ENCODE data around the gene TPRG1. TPM values are rescaled to one million over a fixed set of nuclear protein-coding genes. Genes with fewer than 3 reads are reported as not detected.

The TPRG1 gene
- total and polyA plus RNA-seq, 9 of the 15 experiments (the other 6 are each of a cell fraction or from before 2014, with no cell fraction given), result 0.01 TPM; not detected in 8

DNA sequence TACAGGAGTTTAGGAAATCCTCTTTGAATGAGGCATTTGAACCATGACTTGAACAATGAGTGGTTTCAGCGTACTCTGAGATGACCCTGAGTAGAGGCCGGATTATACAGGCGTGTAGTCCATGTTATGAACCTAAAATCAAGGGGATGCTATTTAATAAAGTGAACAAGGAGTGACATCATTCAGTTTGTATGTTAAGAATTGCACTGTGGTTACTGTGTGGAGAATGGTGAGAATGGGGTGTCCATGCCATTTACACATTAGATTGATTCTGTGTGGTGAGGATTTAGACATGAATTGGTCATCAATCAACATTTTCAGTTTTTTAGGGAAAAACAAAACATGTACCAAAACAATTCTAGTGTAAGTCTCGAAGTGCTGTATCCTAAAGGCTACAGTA is 65.8 kb downstream of the TPRG1 start:
- Histone ChIP-seq H3K79me2 (ENCODE audit: control insufficient read depth, insufficient read depth, low read length) (no peaks in the 10 kb centered on the region), H3K9me1 (ENCODE audit: control insufficient read depth, insufficient read depth, low read length) (no peaks in the 10 kb centered on the region), H3K36me3 (ENCODE audit: control insufficient read depth, insufficient read depth, low read length) (no peaks in the 10 kb centered on the region), H3K4me2 (ENCODE audit: insufficient read depth, low read length) (no peak overlapping the region), H3K9ac (ENCODE audit: insufficient read depth in 1 of 2, low read depth in 2 of 2, low read length in 2 of 2) (no peak overlapping the region), H4K20me1 (replicated peaks; ENCODE audit: control insufficient read depth, insufficient read depth, low read length) (no peaks in the 10 kb centered on the region), H2AFZ (ENCODE audit: low read depth, low read length) (no peak overlapping the region), H3K9me3 (replicated peaks; ENCODE audit: control insufficient read depth, insufficient read depth, low read depth, low read length) (no peaks in the 10 kb centered on the region), H3K4me1 (replicated peaks in 1 of 2; ENCODE audit: control insufficient read depth in 2 of 2, insufficient read depth in 2 of 2, low read length in 2 of 2) (no peaks in the 10 kb centered on the region), H3K27ac (ENCODE audit: extremely low read depth, low read depth, low read length) (no peak overlapping the region), H3K4me3 (no peak overlapping the region), H3K27me3 (ENCODE audit: control insufficient read depth in 2 of 2, insufficient read depth in 2 of 2, low read length in 2 of 2) (no peaks in the 10 kb centered on the region)
- TF ChIP-seq KLF1 (tag; IDR thresholded peaks at IDR 0.05) (no peak), SIRT6 (IDR thresholded peaks at IDR 0.05; ENCODE audit: low read depth, low read length) (no peak)
- CTCF ChIA-PET (ENCODE audit: low intra/inter-chr PET ratio), result no interaction called here
- POLR2A ChIA-PET, result no interaction called here
- FAIRE-seq (no peak), DNase-seq (ENCODE audit: extremely low read depth in 1 of 4, low spot score in 3 of 4) (no peak), ATAC-seq (no peak)
- BruUV-seq (replicated peaks), result no TSS peak
- WGBS (ENCODE audit: insufficient coverage, low coverage, missing lambda C conversion rate), result 0% methylated on average over 4 of the region's 4 CpGs
- in situ Hi-C loops (cut with MboI), result no loop called here
- intact Hi-C loops (cut with micrococcal nuclease), result no loop called here

DNA sequence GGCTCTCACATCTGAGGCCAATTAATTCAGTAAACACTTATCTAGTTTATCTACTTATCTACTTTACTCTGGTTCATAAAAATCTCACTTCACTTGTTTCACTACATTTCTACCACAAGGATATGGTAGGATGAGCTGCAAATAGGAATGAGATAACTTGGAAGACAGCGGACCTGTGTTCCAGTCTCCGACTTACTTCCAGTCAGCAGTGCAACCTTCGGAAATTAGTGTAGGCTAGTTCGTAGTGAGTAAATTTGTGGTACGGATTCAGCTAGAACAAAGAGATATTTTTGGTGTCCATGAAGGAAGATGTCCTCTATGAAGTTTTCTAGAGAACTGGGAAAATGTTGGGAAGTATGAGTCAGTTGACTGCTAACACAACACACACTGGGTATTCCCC is 66.3 kb downstream of the TPRG1 start:
- ChIA-PET CTCF (ENCODE audit: low intra/inter-chr PET ratio) (no interaction called here), POLR2A (no interaction called here)
- DNase-seq (ENCODE audit: extremely low read depth in 1 of 4, low spot score in 3 of 4) (no peak), ATAC-seq (no peak), FAIRE-seq (no peak)
- Histone ChIP-seq H3K27ac (ENCODE audit: extremely low read depth, low read depth, low read length) (no peak overlapping the region), H2AFZ (ENCODE audit: low read depth, low read length) (no peak overlapping the region), H3K79me2 (ENCODE audit: control insufficient read depth, insufficient read depth, low read length) (no peaks in the 10 kb centered on the region), H3K4me3 (no peak overlapping the region), H4K20me1 (replicated peaks; ENCODE audit: control insufficient read depth, insufficient read depth, low read length) (no peaks in the 10 kb centered on the region), H3K27me3 (ENCODE audit: control insufficient read depth in 2 of 2, insufficient read depth in 2 of 2, low read length in 2 of 2) (no peaks in the 10 kb centered on the region), H3K9ac (ENCODE audit: insufficient read depth in 1 of 2, low read depth in 2 of 2, low read length in 2 of 2) (no peak overlapping the region), H3K9me1 (ENCODE audit: control insufficient read depth, insufficient read depth, low read length) (no peaks in the 10 kb centered on the region), H3K9me3 (replicated peaks; ENCODE audit: control insufficient read depth, insufficient read depth, low read depth, low read length) (no peaks in the 10 kb centered on the region), H3K4me2 (ENCODE audit: insufficient read depth, low read length) (no peak overlapping the region), H3K4me1 (replicated peaks in 1 of 2; ENCODE audit: control insufficient read depth in 2 of 2, insufficient read depth in 2 of 2, low read length in 2 of 2) (no peaks in the 10 kb centered on the region), H3K36me3 (ENCODE audit: control insufficient read depth, insufficient read depth, low read length) (no peaks in the 10 kb centered on the region)
- intact Hi-C loops (cut with micrococcal nuclease), result no loop called here
- WGBS (ENCODE audit: insufficient coverage, low coverage, missing lambda C conversion rate), result 0% methylated on average over 5 of the region's 5 CpGs
- in situ Hi-C loops (cut with MboI), result no loop called here
- no TSS peak for BruUV-seq (replicated peaks)
- TF ChIP-seq ZNF589 (CRISPR knock-in tag; IDR thresholded peaks at IDR 0.05; ENCODE audit: low read depth) (no peak), XRCC3 (IDR thresholded peaks at IDR 0.05) (no peak), TEAD1 (CRISPR knock-in tag; IDR thresholded peaks at IDR 0.05) (no peak)
- TF ChIP-seq, protein P1, sequence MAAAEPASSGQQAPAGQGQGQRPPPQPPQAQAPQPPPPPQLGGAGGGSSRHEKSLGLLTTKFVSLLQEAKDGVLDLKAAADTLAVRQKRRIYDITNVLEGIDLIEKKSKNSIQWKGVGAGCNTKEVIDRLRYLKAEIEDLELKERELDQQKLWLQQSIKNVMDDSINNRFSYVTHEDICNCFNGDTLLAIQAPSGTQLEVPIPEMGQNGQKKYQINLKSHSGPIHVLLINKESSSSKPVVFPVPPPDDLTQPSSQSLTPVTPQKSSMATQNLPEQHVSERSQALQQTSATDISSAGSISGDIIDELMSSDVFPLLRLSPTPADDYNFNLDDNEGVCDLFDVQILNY (CRISPR knock-in tag; IDR thresholded peaks at IDR 0.05), result no peak
- TF ChIP-seq, protein P2, sequence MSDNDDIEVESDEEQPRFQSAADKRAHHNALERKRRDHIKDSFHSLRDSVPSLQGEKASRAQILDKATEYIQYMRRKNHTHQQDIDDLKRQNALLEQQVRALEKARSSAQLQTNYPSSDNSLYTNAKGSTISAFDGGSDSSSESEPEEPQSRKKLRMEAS (CRISPR knock-in tag; IDR thresholded peaks at IDR 0.05), result no peak
- TF ChIP-seq, protein P3, sequence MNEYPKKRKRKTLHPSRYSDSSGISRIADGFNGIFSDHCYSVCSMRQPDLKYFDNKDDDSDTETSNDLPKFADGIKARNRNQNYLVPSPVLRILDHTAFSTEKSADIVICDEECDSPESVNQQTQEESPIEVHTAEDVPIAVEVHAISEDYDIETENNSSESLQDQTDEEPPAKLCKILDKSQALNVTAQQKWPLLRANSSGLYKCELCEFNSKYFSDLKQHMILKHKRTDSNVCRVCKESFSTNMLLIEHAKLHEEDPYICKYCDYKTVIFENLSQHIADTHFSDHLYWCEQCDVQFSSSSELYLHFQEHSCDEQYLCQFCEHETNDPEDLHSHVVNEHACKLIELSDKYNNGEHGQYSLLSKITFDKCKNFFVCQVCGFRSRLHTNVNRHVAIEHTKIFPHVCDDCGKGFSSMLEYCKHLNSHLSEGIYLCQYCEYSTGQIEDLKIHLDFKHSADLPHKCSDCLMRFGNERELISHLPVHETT (CRISPR knock-in tag; conservative IDR thresholded peaks at IDR 0.05 in 1 of 2, IDR thresholded peaks at IDR 0.05 in 1 of 2), result no peak
- TF ChIP-seq, protein P4, sequence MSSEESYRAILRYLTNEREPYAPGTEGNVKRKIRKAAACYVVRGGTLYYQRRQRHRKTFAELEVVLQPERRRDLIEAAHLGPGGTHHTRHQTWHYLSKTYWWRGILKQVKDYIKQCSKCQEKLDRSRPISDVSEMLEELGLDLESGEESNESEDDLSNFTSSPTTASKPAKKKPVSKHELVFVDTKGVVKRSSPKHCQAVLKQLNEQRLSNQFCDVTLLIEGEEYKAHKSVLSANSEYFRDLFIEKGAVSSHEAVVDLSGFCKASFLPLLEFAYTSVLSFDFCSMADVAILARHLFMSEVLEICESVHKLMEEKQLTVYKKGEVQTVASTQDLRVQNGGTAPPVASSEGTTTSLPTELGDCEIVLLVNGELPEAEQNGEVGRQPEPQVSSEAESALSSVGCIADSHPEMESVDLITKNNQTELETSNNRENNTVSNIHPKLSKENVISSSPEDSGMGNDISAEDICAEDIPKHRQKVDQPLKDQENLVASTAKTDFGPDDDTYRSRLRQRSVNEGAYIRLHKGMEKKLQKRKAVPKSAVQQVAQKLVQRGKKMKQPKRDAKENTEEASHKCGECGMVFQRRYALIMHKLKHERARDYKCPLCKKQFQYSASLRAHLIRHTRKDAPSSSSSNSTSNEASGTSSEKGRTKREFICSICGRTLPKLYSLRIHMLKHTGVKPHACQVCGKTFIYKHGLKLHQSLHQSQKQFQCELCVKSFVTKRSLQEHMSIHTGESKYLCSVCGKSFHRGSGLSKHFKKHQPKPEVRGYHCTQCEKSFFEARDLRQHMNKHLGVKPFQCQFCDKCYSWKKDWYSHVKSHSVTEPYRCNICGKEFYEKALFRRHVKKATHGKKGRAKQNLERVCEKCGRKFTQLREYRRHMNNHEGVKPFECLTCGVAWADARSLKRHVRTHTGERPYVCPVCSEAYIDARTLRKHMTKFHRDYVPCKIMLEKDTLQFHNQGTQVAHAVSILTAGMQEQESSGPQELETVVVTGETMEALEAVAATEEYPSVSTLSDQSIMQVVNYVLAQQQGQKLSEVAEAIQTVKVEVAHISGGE (CRISPR knock-in tag; IDR thresholded peaks at IDR 0.05), result no peak

Data from K562 (cell line).